ENCODE results near the gene RNASEH1. TPM values are rescaled to one million over a fixed set of nuclear protein-coding genes. Genes with fewer than 3 reads are reported as not detected.
"Not testable (repeated sequence)": the region's sequence is repeated elsewhere in the genome, so short reads cannot be mapped to it uniquely, and the experiment has no call there.

RNASEH1 gene
- polyA plus RNA-seq, 3 donors, result 18.5 to 19.8 (median 19.7) TPM

GRCh38 chr2:3575534-3576262 lies 17.6 kb upstream of the RNASEH1 start:
- no peak for DNase-seq (ENCODE audit: extremely low read depth in 1 of 11, low read depth in 9 of 11, low spot score in 4 of 11)

- no peak for DNase-seq (ENCODE audit: extremely low read depth in 1 of 11, low read depth in 9 of 11, low spot score in 4 of 11)
Measured at GRCh38 chr2:3574155-3574554, 16.0 kb upstream of the RNASEH1 start.

GRCh38 chr2:3572620-3573019 lies 14.5 kb upstream of the RNASEH1 start:
- no peak for DNase-seq (ENCODE audit: extremely low read depth in 1 of 11, low read depth in 9 of 11, low spot score in 4 of 11)

- no peak for DNase-seq (ENCODE audit: extremely low read depth in 1 of 11, low read depth in 9 of 11, low spot score in 4 of 11)
Measured at GRCh38 chr2:3571284-3571683, 13.2 kb upstream of the RNASEH1 start.

GRCh38 chr2:3569656-3570055 lies 11.5 kb upstream of the RNASEH1 start:
- DNase-seq (ENCODE audit: extremely low read depth in 1 of 11, low read depth in 9 of 11, low spot score in 4 of 11), result not testable (repeated sequence)

GRCh38 chr2:3566806-3567205 lies 8.7 kb upstream of the RNASEH1 start:
- DNase-seq (ENCODE audit: extremely low read depth in 1 of 11, low read depth in 9 of 11, low spot score in 4 of 11), result no peak

- DNase-seq (ENCODE audit: extremely low read depth in 1 of 11, low read depth in 9 of 11, low spot score in 4 of 11), result no peak
Measured at GRCh38 chr2:3565117-3565516, 7.0 kb upstream of the RNASEH1 start.

GRCh38 chr2:3563521-3563976 lies 5.4 kb upstream of the RNASEH1 start:
- DNase-seq (ENCODE audit: extremely low read depth in 1 of 11, low read depth in 9 of 11, low spot score in 4 of 11), result no peak

GRCh38 chr2:3557639-3558204 lies 411 bp downstream of the RNASEH1 start:
- DNase-seq (ENCODE audit: extremely low read depth in 1 of 11, low read depth in 9 of 11, low spot score in 4 of 11), result no peak

GRCh38 chr2:3553946-3554345 lies 4.2 kb downstream of the RNASEH1 start:
- DNase-seq (ENCODE audit: extremely low read depth in 1 of 11, low read depth in 9 of 11, low spot score in 4 of 11), result no peak

- no peak for DNase-seq (ENCODE audit: extremely low read depth in 1 of 11, low read depth in 9 of 11, low spot score in 4 of 11)
Measured at GRCh38 chr2:3547915-3548314, 10.2 kb downstream of the RNASEH1 start.

GRCh38 chr2:3545788-3546478 lies 12.2 kb downstream of the RNASEH1 start:
- DNase-seq (ENCODE audit: extremely low read depth in 1 of 11, low read depth in 9 of 11, low spot score in 4 of 11), result no peak

GRCh38 chr2:3543023-3543683 lies 15.0 kb downstream of the RNASEH1 start:
- DNase-seq (ENCODE audit: extremely low read depth in 1 of 11, low read depth in 9 of 11, low spot score in 4 of 11), result no peak

GRCh38 chr2:3542107-3542506 lies 16.0 kb downstream of the RNASEH1 start:
- no peak for DNase-seq (ENCODE audit: extremely low read depth in 1 of 11, low read depth in 9 of 11, low spot score in 4 of 11)

- no peak for DNase-seq (ENCODE audit: extremely low read depth in 1 of 11, low read depth in 9 of 11, low spot score in 4 of 11)
Measured at GRCh38 chr2:3539836-3540235, 18.3 kb downstream of the RNASEH1 start.

GRCh38 chr2:3536682-3537632 lies 21.2 kb downstream of the RNASEH1 start:
- peak in 6 of 11 donors; percentile 22 to 47 (median 32) for DNase-seq (ENCODE audit: extremely low read depth in 1 of 11, low read depth in 9 of 11, low spot score in 4 of 11)

GRCh38 chr2:3535794-3536681 lies 22.1 kb downstream of the RNASEH1 start:
- DNase-seq (ENCODE audit: extremely low read depth in 1 of 11, low read depth in 9 of 11, low spot score in 4 of 11), result peak in 10 of 11 donors; percentile 52 to 86 (median 70)

GRCh38 chr2:3535467-3535793 lies 22.7 kb downstream of the RNASEH1 start:
- peak in 1 of 11 donors; percentile 20 for DNase-seq (ENCODE audit: extremely low read depth in 1 of 11, low read depth in 9 of 11, low spot score in 4 of 11)
